ENCODE measurements around the gene DNAH6.

GRCh38 chr2:84491256-84491655 lies 25.0 kb upstream of the DNAH6 start:
- no peak for TF ChIP-seq POLR2A (IDR thresholded peaks at IDR 0.05; ENCODE audit: low read length)
- TF ChIP-seq GATA1 (IDR thresholded peaks at IDR 0.05; ENCODE audit: low read depth, low read length) = no peak

All from erythroblast (primary cell).